GM21529 (cell line): ENCODE data around the gene RRAD.
A peak's percentile ranks its signal among the peaks of the same experiment; 100 is the strongest.

Experiments
- ATAC-seq: cut with Tn5 transposase; IDR thresholded peaks from one replicate; pipeline ENCODE4 v1.9.1; 2021; ENCODE audit not compliant: unreplicated experiment

The RRAD gene

GRCh38 chr16:66934138-66934838 is 9.0 kb upstream of the RRAD start, which contains the start of gene CIAO2B:
Gene CIAO2B, minus strand, starts transcription at chr16:66934402. Its CDS starts 38 bp downstream, at chr16:66934364.
- peak; percentile 74 for ATAC-seq

GRCh38 chr16:66933776-66934137 is 8.4 kb upstream of the RRAD start:
- ATAC-seq, result no peak

GRCh38 chr16:66932076-66932475 is 6.7 kb upstream of the RRAD start:
- ATAC-seq, result no peak

GRCh38 chr16:66931665-66932064 is 6.3 kb upstream of the RRAD start:
- no peak for ATAC-seq

GRCh38 chr16:66930189-66930588 is 4.9 kb upstream of the RRAD start:
- no peak for ATAC-seq

GRCh38 chr16:66928702-66929388 is 3.5 kb upstream of the RRAD start:
- ATAC-seq, result no peak

GRCh38 chr16:66927918-66928649 is 2.7 kb upstream of the RRAD start:
- ATAC-seq, result no peak

GRCh38 chr16:66926961-66927436 is 1.7 kb upstream of the RRAD start:
- ATAC-seq, result peak; percentile 37

GRCh38 chr16:66926171-66926947 is 1.0 kb upstream of the RRAD start:
- ATAC-seq, result no peak

GRCh38 chr16:66924527-66925321 is 611 bp downstream of the RRAD start:
- no peak for ATAC-seq

- ATAC-seq, result no peak
Observed at GRCh38 chr16:66923866-66924265, 1.5 kb downstream of the RRAD start.

GRCh38 chr16:66923247-66923731 is 2.0 kb downstream of the RRAD start:
- ATAC-seq, result no peak

- no peak for ATAC-seq
Observed at GRCh38 chr16:66921729-66922450, 3.4 kb downstream of the RRAD start.

GRCh38 chr16:66920924-66921680 is 4.2 kb downstream of the RRAD start:
- no peak for ATAC-seq

- no peak for ATAC-seq
Observed at GRCh38 chr16:66920299-66920590, 5.1 kb downstream of the RRAD start.

- no peak for ATAC-seq
Observed at GRCh38 chr16:66919569-66920298, 5.6 kb downstream of the RRAD start.

GRCh38 chr16:66918803-66919568 is 6.3 kb downstream of the RRAD start, which contains the start of gene CDH16:
Gene CDH16, minus strand, starts transcription at chr16:66918885. Its CDS starts 820 bp downstream, at chr16:66918065.
- no peak for ATAC-seq
